Heart right ventricle (tissue), 16 donors: ENCODE measurements around the gene CPNE7. TPM values are rescaled to one million over a fixed set of nuclear protein-coding genes. Genes with fewer than 3 reads are reported as not detected.

Experiments
- ATAC-seq, 8 donors: fragments of 200-7000 bp; cut with Tn5 transposase; one replicate each; pipeline ENCODE4 v1.9.1; 2020; ENCODE audit warnings: mild to moderate bottlenecking in 8 of 8, moderate library complexity in 8 of 8, moderate number of reproducible peaks in 1 of 8
- DNase-seq, 2 donors: peaks; one replicate each; pipeline ENCODE4 v3.0.0-alpha.2; 2020
- H3K27ac ChIP-seq, 10 donors: fragments of 200-600 bp; sonication (generic) in 2 of 10; one replicate each; pipeline versions ENCODE4 v1.5.0 to v1.8.0; 2020 to 2022; ENCODE audit warnings: mild to moderate bottlenecking in 3 of 10
- H3K27me3 ChIP-seq, 7 donors: fragments of 200-600 bp; one replicate each; pipeline ENCODE4 v1.8.0; 2021 to 2022; ENCODE audit warnings: mild to moderate bottlenecking in 2 of 7
- H3K36me3 ChIP-seq, 9 donors: fragments of 200-600 bp; sonication (generic) in 1 of 9; one replicate each; pipeline versions ENCODE4 v1.5.0 to v1.8.0; 2020 to 2022; ENCODE audit warnings: mild to moderate bottlenecking in 2 of 9
- H3K4me1 ChIP-seq, 9 donors: fragments of 200-600 bp; sonication (generic) in 1 of 9; one replicate each; pipeline versions ENCODE4 v1.5.0 to v1.8.0; 2020 to 2022; ENCODE audit warnings: mild to moderate bottlenecking in 4 of 9
- H3K4me3 ChIP-seq, 10 donors: fragments of 200-600 bp; sonication (generic) in 2 of 10; one replicate each; pipeline versions ENCODE4 v1.5.0 to v1.8.0; 2020 to 2022; ENCODE audit warnings: mild to moderate bottlenecking in 7 of 10, moderate library complexity in 2 of 10
- H3K9me3 ChIP-seq, 11 donors: fragments of 200-600 bp in 10 of 11; sonication (generic) in 2 of 11; one replicate each; pipeline versions ENCODE4 v1.5.0 to v1.8.0; 2013 to 2022; ENCODE audit warnings: mild to moderate bottlenecking in 2 of 11, control low read depth in 1 of 11, moderate library complexity in 1 of 11
- CTCF ChIP-seq, 9 donors: fragments of 200-600 bp; sonication (generic) in 2 of 9; IDR thresholded peaks; one replicate each; pipeline versions ENCODE4 v1.5.0 to v1.8.0; 2021 to 2022; ENCODE audit warnings: antibody characterized with exemption in 9 of 9, mild to moderate bottlenecking in 5 of 9, moderate library complexity in 1 of 9
- WGBS, 2 donors: extraction: QIAGEN DNeasy Blood & Tissue Kit; methylation state at CpG; one replicate each; pipeline ENCODE4 v1.1.7; 2013; ENCODE audit warnings: inconsistent platforms in 1 of 2; 5-methylcytosine and 5-hydroxymethylcytosine counted together
- intact Hi-C, 10 donors: fragments of 100-400 bp; cut with DNase I; formaldehyde crosslinking; loops; one replicate each; pipeline versions ENCODE4 v1.11.1 to v1.14.2; 2022
- polyA plus RNA-seq, 2 donors: library from polyadenylated mRNA; stranded (reverse); fragments of 200-250 nt; gene quantifications; one replicate each; pipeline ENCODE4 v1.2.3, GENCODE V29; 2013
- total RNA-seq, 10 donors: library from RNA; stranded (reverse); fragmentation: NEBNext Ultra II Directional in 3 of 10; extraction: Animal tissue kit (Norgen Biotek cat#: 25700) in 3 of 10; gene quantifications; one replicate each; pipeline versions ENCODE4 v1.2.1 to v1.2.4, GENCODE V29; 2021 to 2023
- donor health status: Arrhythmogenic right ventricular cardiomyopathy.
- donor health status: ischemic (EF 13 %, LVEDD 7.1; RV severe dilation, severe dysfunction).
- donor health status: healthy with polysubstance abuse.
- donor health status: DM: no; HTN: yes; CAD: no.
- donor health status: DM: no; HTN: no; CAD: no.
- donor health status: ischemic (EF 25% LVEDD 6.9; RV normal size, moderate dysfunction).
- donor health status: ischemic (EF 25% LVEDD 5.7; RV mildly dilated, moderate dysfunction).
- donor health status: healthy.
- donor health status: DM: yes; HTN: yes; CAD: no.
- donor health status: Ischemic cardiomyopathy.
- donor health status: ischemic (EF 35%, LVEDD 5.7; RV mildly dilated, moderate dysfunction).
- donor health status: nonischemic (EF 11% LVEDD 7.7; RV severe dilation, severe dysfunction).
- donor health status: DM: yes; HTN: yes; CAD: no.
- donor health status: PGD.
- donor health status: ischemic (EF 29% LVEDD 5.4; RV normal size, mild dysfunction).
- donor health status: nonischemic (EF 23%, LVEDD 6.1; RV moderate dilation, normal function).

CPNE7 gene
- total and polyA plus RNA-seq, 12 donors = 0.16 to 0.33 TPM; not detected in 10

- Histone ChIP-seq H3K27ac (no peak overlapping the region), H3K4me3 (no peak overlapping the region), H3K27me3 (no peaks in the 10 kb centered on the region), H3K9me3 (no peaks in the 10 kb centered on the region), H3K36me3 (peaks cover 0 to 86% (median 19%) of the 10 kb centered on the region in 9 donors), H3K4me1 (peaks cover 0 to 15% (median 0%) of the 10 kb centered on the region in 9 donors)
- intact Hi-C loops = no loop called here
- no peak for TF ChIP-seq CTCF (IDR thresholded peaks at IDR 0.05)
- ATAC-seq (no peak), DNase-seq (no peak)
- 90 to 92% methylated on average over 11 of the region's 11 CpGs for WGBS, 2 donors
Observed at GRCh38 chr16:89544113-89544512, 31.4 kb upstream of the CPNE7 start.

GRCh38 chr16:89544713-89545043, 30.9 kb upstream of the CPNE7 start:
- DNase-seq (no peak), ATAC-seq (no peak)
- WGBS, 2 donors = 93 to 95% methylated on average over 13 of the region's 13 CpGs
- Histone ChIP-seq H3K36me3 (peaks cover 0 to 86% (median 25%) of the 10 kb centered on the region in 9 donors), H3K4me1 (peaks cover 0 to 15% (median 0%) of the 10 kb centered on the region in 9 donors), H3K9me3 (no peaks in the 10 kb centered on the region), H3K27me3 (no peaks in the 10 kb centered on the region), H3K27ac (no peak overlapping the region), H3K4me3 (no peak overlapping the region)
- TF ChIP-seq CTCF (IDR thresholded peaks at IDR 0.05) = no peak
- intact Hi-C loops = no loop called here

GRCh38 chr16:89545044-89545830, 30.3 kb upstream of the CPNE7 start:
- no peak for TF ChIP-seq CTCF (IDR thresholded peaks at IDR 0.05)
- ATAC-seq (no peak), DNase-seq (no peak)
- WGBS, 2 donors = 91 to 94% methylated on average over 17 of the region's 17 CpGs
- Histone ChIP-seq H3K4me1 (peaks cover 0 to 15% (median 0%) of the 10 kb centered on the region in 9 donors), H3K27me3 (no peaks in the 10 kb centered on the region), H3K9me3 (no peaks in the 10 kb centered on the region), H3K4me3 (no peak overlapping the region), H3K27ac (no peak overlapping the region), H3K36me3 (peaks cover 0 to 89% (median 29%) of the 10 kb centered on the region in 9 donors)
- intact Hi-C loops = no loop called here

- Histone ChIP-seq H3K36me3 (peaks cover 0 to 96% (median 37%) of the 10 kb centered on the region in 9 donors), H3K27me3 (no peaks in the 10 kb centered on the region)
- WGBS, 2 donors = 96% methylated on average over 26 of the region's 26 CpGs
Observed at GRCh38 chr16:89545831-89546574, 29.6 kb upstream of the CPNE7 start.

More at GRCh38 chr16:89545831-89546574, 29.6 kb upstream of the CPNE7 start:
- H3K9me3 ChIP-seq = no peaks in the 10 kb centered on the region
- TF ChIP-seq CTCF (IDR thresholded peaks at IDR 0.05) = no peak
- intact Hi-C loops = no loop called here
- H3K27ac ChIP-seq = no peak overlapping the region
- peaks cover 0 to 9% (median 0%) of the 10 kb centered on the region in 9 donors for H3K4me1 ChIP-seq
- H3K4me3 ChIP-seq = no peak overlapping the region
- ATAC-seq (no peak), DNase-seq (no peak)
